Amniotic stem cell (primary cell): ENCODE measurements around the gene SP2.

Experiments
- DNase-seq: peaks from one replicate; lab custom pipeline; 2025; lab: John Stamatoyannopoulos, UW

Gene SP2

DNA sequence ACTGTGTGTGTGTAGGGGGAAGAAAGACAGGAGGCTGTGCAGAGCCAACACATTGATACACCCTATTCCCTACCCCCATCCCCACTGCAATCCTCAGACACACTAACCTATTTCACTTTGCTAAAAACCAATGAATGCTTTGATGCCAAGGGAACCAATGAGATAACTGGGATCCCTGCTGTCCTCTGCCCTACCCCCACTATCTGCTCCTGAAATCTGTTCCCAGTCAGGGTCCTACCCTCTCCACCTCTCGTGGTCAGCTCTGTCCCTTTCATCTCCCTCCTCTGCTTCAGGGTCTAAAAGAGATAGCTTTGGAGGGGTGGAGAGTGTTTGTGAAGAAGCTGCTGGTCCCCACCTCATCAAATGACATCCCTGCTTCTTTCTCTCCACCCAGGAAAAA is 26.0 kb upstream of the SP2 start:
- DNase-seq, result no peak

DNA sequence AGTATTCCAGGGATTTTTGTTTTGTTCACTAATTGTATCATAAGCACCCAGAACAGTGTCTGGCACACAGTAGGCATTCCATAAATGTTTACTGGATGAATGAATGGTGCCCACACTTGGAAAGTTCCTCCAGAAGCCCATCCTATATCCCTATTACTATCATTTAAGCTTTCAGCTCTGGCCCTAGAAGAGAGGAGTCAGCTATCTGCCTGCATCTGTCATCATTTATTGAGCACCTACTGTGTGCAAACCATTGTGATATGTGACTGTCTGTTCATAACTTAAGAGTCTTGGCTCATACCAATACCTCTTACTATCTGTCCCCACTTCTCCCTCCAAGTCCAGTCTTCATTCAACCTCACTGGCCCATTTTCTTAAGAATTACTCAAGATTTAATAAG is 25.0 kb upstream of the SP2 start:
- DNase-seq, result no peak

DNA sequence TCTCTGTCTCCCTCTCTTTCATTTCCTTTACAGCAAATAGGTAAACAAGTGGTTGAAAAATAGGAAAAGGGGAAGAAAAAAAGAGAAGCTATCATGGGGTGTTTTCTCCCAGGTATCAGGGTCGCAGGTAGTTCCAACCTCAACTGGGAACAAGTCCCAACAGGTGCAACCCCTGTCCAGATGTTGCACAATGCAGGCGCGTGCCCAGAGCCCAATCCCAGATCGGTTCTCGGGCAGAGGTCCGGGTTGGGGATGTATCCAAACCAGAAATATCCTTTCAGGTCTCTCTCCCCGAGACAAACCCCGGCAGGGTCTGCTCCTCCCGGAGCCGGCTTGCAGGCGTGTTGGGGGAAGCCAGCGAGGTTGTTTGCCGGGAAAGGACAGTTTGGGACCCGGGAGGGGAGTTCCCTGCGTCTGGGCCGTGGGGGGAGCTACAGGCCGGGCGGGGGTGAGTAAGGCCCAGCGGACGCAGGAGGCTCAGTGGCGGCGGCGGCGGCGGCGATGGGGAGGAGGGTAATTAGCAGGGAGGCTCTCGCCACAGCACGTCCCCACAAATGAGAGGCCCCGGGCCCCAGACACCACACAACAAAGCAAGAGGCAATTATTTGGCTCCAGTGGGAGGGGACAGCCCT is 23.9 kb upstream of the SP2 start:
- DNase-seq, result no peak

DNA sequence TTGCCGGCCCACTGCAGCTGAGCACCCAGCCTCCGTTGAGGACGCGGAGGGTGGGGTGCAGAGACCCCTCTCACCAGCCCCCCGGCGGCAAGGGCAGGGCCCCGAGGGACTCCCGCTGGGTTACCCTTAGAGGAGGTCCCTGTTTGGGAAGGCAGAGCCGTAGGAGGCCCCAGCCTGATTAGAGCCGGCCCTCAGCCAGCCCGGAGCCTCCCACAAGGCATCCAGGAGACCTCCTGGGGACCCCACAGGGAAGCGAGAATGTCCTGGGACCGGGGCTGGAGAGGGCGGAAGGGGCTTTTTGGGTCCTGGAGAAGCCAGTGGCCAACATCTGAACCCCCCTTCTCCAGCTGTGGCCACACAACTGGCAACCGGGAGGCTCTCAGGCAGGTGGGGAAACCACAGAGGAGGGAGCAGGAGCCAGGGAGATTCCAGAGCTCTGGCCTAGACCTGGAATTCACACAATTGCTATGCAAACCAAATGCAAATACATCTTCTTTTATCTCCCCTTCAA is 23.3 kb upstream of the SP2 start:
- DNase-seq, result no peak

DNA sequence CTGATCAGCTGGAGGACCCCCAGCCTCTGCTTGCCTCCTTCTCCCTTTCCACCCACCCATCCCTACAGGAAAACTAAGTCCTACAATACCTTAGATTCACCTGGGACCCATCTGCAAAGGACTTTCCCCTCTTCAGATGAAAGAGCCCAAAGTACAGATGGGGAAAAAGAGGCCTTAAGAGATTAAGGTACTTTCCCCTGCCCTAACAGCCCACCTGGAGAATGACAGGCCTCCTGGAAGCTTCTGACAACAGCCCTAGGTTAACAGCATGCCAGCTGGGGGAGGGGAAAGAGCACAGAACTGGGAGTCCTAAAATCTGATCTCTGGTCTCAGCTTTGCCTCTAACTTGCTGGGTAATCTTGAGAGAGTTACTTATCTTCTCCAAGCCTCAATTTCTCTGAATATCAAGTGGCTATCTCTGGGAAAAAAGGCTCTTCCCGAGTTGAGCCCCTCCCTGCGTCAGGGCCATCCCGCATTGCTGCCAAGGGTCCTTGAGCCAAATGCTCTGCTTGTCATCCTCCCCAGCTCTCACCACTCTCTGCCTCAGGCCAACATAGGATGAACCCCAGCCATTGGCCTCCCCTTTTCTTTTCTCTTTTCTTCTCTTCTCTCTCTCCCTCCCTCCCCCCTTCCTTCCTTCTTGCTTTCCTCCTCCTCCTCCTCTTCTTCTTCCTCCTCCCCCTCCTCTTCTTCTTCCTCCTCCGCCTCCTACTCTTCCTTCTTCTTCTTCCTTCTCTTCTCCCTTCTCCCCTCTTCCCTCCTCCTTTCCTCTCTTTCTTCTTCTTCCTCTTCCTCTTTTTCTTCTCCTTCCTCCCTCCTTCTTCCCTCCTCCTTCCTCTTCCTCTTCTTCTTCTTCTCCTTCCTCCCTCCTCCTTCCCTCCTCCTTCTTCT is 22.6 kb upstream of the SP2 start:
- no peak for DNase-seq

DNA sequence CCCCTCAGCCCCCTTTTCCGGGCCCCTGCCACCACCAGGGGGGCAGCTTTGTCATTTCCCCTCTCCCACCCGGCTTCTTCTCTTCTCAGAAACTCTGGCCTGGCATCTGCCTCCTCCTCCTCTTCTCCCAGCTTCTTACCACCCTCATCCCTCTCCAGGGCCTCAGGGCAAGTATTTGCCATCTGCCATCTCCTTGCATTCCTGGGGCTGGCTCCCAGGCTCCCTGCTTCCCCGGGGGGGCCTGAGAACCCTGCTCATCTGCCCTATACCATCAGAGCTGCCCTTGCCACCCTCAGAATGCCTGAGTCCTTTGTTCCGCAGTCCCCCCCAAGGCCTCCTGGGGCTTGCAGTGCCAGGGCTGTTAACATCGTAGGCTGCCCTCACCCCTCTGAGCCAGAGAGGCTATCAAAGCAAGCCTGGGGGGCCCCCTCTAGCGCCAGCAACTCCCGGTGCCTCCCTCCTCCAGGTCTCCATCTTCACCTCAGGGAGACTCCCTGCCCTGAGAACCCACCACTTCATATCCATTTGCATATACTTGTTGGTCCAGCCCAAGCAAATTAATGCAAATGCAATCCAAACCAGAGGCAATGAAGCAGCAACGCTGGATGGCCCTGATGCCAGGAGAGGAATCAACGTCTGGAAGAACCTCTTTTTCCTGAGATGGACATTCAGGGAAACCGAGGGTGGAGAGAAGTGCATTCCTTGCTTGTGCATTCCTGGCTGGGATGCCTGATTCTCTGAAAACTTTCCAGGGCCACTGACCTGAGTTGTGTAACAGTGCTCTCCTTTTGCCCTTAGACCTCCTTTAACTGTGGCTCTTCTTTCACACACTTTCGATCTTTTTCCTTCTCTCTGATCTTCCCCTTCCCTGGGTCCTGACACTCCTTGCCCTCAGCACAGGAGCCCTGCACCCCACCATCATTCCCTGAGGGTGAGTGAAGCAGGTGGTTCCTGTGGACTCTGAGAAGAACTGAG is 20.7 kb upstream of the SP2 start:
- no peak for DNase-seq

DNA sequence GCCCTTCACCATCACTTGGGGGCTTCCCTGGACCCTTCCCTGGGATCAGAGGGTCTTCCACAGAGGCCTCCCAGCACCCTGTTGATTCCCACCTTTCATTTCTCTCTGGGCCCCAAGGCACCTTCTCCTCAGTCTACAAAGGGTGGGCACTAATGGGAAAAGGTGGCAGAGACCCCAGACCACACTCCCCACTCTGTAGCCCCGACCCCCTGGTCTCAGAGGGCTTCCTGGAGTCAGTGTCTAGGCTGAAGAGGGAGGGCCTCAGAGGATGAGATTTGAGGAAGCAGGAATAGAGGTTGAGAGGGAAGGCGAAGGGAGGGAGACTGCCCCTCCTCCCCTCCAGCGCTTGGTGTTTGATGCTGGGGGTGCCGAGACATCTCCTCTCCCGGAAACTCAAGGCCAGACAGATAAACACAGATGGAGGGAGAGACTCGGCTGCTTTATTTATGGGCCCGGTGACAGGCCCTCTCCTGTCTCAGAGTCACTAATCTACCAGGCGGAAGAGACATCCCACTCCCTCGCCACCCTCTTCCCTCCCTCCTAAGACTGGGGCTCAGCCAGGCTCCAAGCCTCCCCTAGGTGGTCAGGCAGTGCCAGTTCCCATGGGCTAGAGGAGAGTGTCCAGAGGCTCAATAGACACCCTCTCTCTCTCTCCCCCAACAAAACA is 18.5 kb upstream of the SP2 start:
- no peak for DNase-seq

DNA sequence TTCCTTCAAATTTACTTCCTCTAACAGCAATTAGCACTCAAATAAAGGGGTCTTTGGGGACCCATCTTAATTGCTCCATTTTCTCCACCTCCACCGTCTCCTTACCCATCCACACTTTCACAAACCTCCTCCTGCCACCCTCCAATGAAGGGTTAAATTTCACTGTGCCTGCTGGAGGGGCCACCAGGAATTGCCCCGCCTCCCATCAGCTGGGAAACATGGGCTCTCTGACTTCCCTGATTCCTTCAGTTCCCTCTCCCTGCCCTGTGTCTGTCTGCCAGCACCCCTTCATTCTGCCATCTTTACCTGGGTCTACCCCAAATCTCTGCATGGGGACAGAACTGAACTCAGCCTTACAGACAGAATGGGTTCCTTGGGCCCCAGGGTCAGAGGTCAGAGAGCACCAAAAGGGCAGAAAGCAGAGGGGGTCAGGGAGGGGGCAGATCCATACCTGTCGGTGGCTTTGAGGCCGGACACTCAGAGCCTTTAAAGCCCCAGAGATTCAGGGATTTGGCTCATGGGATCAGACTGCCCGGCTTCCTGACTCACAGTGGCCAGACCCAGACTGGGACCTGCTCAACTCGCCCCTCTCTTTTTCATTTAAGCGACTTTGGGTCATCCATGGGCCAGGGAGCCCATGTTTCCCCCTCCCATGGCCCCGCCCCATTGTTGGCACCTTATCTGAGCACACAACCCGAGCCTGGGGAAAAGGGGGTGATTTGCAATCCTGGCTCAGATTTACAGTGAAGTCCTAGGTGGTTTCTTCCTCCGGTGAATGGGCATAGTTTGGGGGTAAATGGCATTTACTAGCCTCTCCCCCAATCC is 17.6 kb upstream of the SP2 start:
- DNase-seq, result no peak

DNA sequence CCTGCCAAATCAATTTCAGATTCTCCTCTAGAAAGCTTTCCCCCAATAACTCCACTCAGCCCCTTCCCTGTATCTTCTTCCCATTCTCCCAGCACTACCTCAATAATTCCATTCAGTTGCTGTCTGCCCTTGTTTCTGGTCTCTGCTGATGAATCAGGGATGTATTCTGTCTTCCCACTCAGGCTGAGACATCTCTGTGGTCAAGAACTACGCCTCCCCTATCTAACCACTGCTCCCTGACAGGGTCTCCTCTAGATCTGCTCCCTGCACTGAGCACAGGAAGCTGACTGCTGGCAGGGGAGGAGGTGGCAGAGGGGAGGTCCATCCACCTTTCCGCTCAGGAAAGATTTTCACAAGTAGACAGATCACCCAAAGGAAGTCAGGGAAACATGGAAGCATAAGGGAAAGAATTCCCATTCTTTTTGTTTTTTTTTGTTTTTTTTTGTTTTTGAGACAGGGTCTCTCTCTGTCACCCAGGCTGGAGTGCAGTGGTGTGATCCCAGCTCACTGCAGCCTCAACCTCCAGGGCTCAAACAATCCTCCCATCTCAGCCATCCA is 16.9 kb upstream of the SP2 start:
- DNase-seq, result no peak

DNA sequence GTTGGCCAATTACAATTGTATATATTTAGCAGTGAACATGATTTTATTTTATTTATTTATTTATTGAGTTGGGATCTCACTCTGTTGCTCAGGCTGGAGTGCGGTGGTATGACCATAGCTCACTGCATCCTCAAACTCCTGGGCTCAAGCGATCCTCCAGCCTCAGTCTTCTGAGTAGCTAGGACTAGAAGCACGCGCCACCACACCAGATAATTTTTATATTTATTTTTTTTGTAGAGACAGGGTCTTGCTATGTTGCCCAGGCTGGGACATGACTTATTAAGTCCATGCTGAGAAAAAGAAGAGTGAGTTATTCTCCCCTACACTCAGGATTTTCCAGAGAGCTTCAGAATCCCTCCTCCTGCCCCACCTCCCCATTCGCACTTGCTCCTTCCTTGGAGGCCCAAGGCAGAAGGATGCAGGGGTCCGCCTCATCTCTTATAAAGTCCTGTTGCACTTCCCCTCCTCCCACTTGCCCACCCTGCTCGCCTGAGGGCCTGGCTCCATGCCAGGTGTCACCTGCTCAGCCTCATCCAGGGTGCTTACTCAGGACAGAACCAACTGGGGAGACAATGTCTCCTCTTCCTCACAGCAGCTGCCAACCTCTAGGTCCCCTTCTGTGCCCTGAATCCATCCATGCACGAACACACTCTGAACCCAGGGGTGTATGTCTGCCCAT is 16.1 kb upstream of the SP2 start:
- no peak for DNase-seq

DNA sequence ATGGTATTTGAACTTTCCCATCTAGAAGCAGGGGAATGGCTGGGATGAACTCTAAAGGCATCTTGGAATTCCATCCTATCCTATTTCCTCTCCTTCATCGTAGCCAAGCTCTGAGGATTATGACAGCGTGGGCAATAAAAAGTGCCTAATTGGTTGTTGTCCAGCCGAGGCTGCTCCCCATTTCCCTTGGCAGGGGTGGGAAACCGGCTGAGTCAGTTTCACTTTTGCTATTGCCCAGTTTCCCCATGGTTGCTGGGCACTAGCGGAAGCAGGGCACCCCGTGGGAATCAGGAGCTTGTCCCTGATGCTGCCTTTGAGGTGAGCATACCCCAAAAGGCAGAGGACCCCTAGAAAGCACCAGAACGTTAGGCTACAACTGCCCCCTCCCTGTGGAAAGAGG is 13.8 kb upstream of the SP2 start:
- no peak for DNase-seq

DNA sequence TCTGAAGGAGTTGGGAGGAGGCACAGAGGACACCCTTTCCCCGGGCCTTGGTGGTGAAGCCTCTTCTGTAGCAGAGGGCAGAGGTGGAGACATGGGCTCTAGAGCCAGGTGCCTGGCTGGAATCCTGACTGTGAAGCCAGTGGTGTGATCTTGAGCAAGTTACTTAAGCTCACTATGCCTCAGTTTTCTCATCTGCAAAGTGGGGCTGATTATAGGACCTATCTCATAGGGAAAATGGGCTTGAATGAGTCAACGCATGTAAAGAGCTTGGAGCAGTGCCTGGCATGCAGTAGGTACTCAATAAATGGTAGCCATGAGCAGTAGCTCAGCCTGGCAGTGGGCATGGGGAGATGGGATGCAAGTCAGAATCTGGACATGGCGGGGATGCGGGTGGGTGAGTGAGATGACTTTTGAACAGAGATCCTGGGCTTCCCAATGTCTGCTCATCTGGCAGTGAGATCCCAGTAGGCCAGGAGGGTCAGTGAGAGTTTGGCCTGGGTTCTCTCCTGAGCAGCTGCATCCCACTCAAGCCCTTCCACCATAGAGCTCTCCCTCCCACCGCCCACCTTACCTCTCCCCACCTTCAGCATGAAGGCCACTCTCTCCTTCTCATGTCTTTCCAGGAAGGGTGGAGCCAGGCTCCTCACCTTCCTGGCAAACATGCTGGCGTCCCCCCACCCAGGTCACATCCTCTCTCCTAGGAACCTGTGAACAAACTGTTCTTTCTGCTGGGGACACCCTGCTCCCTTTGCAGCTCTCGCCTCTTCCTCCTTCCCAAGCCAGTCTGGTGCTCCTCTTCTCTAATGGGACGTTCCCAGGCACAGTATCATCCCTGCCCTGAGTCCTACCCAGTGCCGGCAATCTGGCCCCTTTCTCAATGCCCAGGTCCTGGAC is 13.1 kb upstream of the SP2 start:
- no peak for DNase-seq

DNA sequence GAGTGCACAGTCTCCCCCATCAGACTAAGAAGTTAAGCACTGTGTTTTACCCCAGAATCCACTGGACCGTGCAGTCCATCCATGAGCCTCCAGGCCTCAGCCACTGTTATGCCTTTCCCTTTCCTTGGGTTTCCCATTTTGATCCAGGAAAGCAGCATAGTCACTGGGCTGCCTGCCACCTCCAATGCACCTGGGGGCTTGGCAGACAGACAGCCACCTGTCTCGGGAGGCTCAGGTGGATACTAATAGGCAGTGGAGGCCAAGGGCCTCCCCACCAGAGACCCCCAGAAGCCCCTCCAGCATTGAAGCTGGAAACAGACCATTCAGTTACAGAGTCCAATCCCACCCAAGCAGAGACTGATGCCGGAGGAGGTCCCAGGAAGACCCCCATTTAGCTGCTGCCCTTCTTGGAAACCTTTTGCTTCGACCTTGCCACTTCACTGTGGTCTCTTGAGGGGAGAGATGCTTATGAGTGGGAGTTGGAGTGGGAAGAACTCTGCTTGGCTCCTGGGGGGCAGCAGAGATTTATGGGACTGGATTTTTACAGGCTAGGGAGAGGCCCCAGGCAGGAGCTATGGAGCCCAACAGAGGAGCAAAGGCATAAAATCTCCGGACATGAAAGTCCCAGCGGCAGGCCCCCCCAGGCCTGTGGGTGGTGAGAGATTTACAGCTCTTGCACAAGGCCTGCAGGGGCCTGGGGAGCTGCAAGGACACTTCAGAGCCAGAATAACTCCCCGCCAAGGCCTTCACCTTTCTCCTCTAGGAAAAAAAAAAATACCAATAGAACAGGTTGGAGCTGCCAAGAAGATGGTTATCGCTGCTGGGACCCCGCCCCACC is 12.2 kb upstream of the SP2 start:
- DNase-seq, result no peak

DNA sequence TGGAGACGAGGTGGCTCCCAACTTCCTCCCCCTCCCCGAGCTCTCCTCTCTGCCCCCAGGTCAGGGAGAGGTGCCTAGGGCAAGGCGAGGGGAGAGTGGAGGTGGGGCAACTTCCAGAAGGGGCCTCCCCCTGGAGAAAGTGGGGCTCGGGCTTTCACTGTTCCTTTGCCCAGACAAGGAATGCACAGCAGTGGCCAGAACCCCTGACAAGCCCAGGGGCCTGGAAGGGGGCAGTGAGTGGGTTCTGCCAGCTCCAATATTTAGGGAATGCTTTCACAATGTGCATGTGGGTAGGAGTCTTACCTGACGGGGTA is 11.7 kb upstream of the SP2 start:
- DNase-seq, result no peak

DNA sequence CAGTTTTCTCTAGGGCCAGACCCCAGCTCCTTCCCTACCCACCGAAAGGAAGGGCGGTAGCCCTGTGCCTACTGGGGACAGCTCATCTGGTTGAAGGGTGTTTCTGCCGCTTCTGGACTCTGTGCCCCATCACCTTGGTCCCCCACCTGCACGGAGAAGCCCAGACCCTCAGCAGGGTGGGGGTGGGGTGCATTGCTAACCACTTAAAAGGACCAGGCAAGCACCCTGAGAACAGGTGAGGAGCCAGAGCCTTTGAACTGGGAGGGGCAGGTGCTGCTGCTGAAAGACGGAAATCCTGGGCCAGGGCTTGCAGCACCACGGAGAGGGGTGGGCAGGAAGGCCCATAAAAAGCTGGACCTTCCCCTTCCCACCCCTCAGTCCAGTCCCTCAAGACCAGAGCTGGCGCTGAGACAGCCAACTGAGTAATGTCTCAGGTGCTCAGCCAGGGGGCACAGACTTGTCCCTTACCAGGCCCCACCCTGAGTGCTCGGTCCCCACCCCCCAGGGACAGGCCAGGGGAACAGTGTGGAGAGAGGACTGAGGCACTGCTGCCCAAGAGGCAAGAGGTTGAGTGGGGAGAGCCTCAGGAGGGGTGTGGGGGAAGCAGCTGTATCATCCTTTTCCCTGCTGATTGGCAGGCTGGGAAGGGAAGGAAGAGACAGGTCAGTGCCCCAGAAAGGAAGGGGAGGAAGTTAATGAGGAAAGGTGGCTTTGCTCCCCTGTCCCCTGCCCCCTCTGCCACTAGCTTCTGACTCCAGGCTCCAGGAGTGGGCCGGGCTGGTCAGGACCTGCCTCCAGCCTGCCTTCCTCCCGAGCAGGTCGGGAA is 10.9 kb upstream of the SP2 start:
- DNase-seq, result no peak

DNA sequence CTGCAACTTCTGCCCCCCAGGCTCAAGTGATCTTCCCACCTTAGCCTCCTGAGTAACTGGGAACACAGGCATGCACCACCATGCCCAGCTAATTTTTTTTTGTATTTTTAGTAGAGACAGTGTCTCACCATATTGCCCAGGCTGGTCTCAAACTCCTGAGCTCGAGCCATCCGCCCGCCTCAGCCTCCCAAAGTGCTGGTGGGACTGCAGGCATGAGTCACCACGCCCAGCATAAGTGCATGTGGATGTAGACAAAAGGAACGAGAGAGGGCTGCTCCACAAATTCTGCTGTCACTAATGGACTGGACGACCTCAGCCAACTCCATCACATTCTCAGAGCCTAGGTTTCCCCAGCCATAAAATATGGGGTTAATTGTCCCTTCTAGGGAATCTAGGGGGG is 7.7 kb upstream of the SP2 start:
- no peak for DNase-seq
